GM23338 (cell line): ENCODE results near the gene KRT38. TPM values are rescaled to one million over a fixed set of nuclear protein-coding genes. Genes with fewer than 3 reads are reported as not detected.

Experiments used
- ATAC-seq: fragments of 200-7000 bp; cut with Tn5 transposase; 3 replicates; pipeline ENCODE4 v1.9.1; 2020
- DNase-seq: peaks from one replicate; pipeline ENCODE4 v3.0.0-alpha.2; 2015; ENCODE audit warnings: low spot score
- H2AFZ ChIP-seq: fragments of 200-600 bp; sonication (generic); 2 replicates; pipeline ENCODE4 v1.8.0; 2016; ENCODE audit warnings: antibody characterized with exemption, mild to moderate bottlenecking, moderate library complexity
- H3F3A ChIP-seq: fragments of 200-600 bp; sonication (generic); replicated peaks from 2 replicates; pipeline ENCODE4 v1.8.0; 2017; ENCODE audit warnings: antibody characterized with exemption, mixed run types, low read depth
- H3K27ac ChIP-seq: fragments of 200-600 bp; sonication (generic); 2 replicates; pipeline ENCODE4 v1.6.1; 2016; ENCODE audit warnings: low read depth
- H3K27me3 ChIP-seq: fragments of 200-600 bp; sonication (generic); 2 replicates; pipeline ENCODE4 v1.8.0; 2016; ENCODE audit warnings: mild to moderate bottlenecking, mixed run types, moderate library complexity; ENCODE audit not compliant: insufficient read depth
- H3K36me3 ChIP-seq: fragments of 200-600 bp; sonication (generic); 2 replicates; pipeline ENCODE4 v1.8.0; 2016; ENCODE audit warnings: mild to moderate bottlenecking; ENCODE audit not compliant: insufficient read depth
- H3K4me1 ChIP-seq: fragments of 200-600 bp; sonication (generic); 2 replicates; pipeline ENCODE4 v1.8.0; 2016; ENCODE audit warnings: mild to moderate bottlenecking, moderate library complexity; ENCODE audit not compliant: insufficient read depth
- H3K4me2 ChIP-seq: fragments of 200-600 bp; sonication (generic); 2 replicates; pipeline ENCODE4 v1.7.1; 2017; ENCODE audit warnings: mixed run types
- H3K4me3 ChIP-seq: fragments of 200-600 bp; sonication (generic); 2 replicates; pipeline ENCODE4 v1.6.1; 2016; ENCODE audit warnings: mixed run types
- H3K79me2 ChIP-seq: fragments of 200-600 bp; sonication (generic); replicated peaks from 2 replicates; pipeline ENCODE4 v1.8.0; 2017; ENCODE audit warnings: mild to moderate bottlenecking; ENCODE audit not compliant: insufficient read depth
- H3K9me2 ChIP-seq: fragments of 200-600 bp; sonication (generic); 2 replicates; pipeline ENCODE4 v1.8.0; 2017; ENCODE audit not compliant: insufficient read depth
- H4K20me1 ChIP-seq: fragments of 200-600 bp; sonication (generic); replicated peaks from 2 replicates; pipeline ENCODE4 v1.8.0; 2017; ENCODE audit warnings: mild to moderate bottlenecking; ENCODE audit not compliant: insufficient read depth
- H3K27ac Mint-ChIP-seq: 2 replicates; pipeline ENCODE4 v1.8.0; 2020; ENCODE audit warnings: inconsistent platforms, mild to moderate bottlenecking, moderate library complexity, mixed read lengths
- H3K27me3 Mint-ChIP-seq: 3 replicates; pipeline ENCODE4 v1.8.0; 2022; ENCODE audit warnings: low read depth, mild to moderate bottlenecking, moderate library complexity, mixed read lengths, inconsistent platforms; ENCODE audit not compliant: insufficient read depth, poor library complexity
- H3K36me3 Mint-ChIP-seq: 3 replicates; pipeline ENCODE4 v1.8.0; 2021; ENCODE audit warnings: low read depth, mild to moderate bottlenecking, inconsistent platforms, moderate library complexity, mixed read lengths
- H3K4me1 Mint-ChIP-seq: 3 replicates; pipeline ENCODE4 v1.8.0; 2020; ENCODE audit warnings: mild to moderate bottlenecking, inconsistent platforms, mixed read lengths
- H3K4me3 Mint-ChIP-seq: 3 replicates; pipeline ENCODE4 v1.8.0; 2021; ENCODE audit warnings: moderate library complexity, mild to moderate bottlenecking, inconsistent platforms, mixed read lengths
- H3K9me3 Mint-ChIP-seq: 3 replicates; pipeline ENCODE4 v1.8.0; 2020; ENCODE audit warnings: moderate library complexity, mild to moderate bottlenecking, inconsistent platforms, mixed read lengths
- CREB1 ChIP-seq: fragments of 250-450 bp; sonication (Bioruptor Pico); IDR thresholded peaks from 2 replicates; pipeline ENCODE4 v1.5.0; 2020; ENCODE audit warnings: low read depth, mild to moderate bottlenecking, moderate library complexity
- EZH2 ChIP-seq: fragments of 200-600 bp; sonication (generic); IDR thresholded peaks from one replicate; pipeline ENCODE4 v1.8.0; 2017; ENCODE audit warnings: antibody characterized with exemption, mild to moderate bottlenecking, low read depth; ENCODE audit not compliant: unreplicated experiment
- EZH2phosphoT487 ChIP-seq: fragments of 200-600 bp; sonication (generic); IDR thresholded peaks from one replicate; pipeline ENCODE4 v1.8.1; 2018; ENCODE audit warnings: antibody characterized with exemption; ENCODE audit not compliant: unreplicated experiment
- JUNB ChIP-seq: IDR thresholded peaks from one replicate; pipeline ENCODE4 v1.6.1; 2016; ENCODE audit warnings: antibody characterized with exemption; ENCODE audit not compliant: unreplicated experiment
- NANOG ChIP-seq: IDR thresholded peaks from 2 replicates; pipeline ENCODE4 v1.6.1; 2016; ENCODE audit warnings: antibody characterized with exemption, borderline replicate concordance
- POLR2AphosphoS5 ChIP-seq: IDR thresholded peaks from 2 replicates; pipeline ENCODE4 v1.6.1; 2016; ENCODE audit warnings: antibody characterized with exemption, low read depth
- STAT1 ChIP-seq: IDR thresholded peaks from one replicate; pipeline ENCODE4 v1.6.1; 2016; ENCODE audit warnings: antibody characterized with exemption; ENCODE audit not compliant: unreplicated experiment
- ZNF114 ChIP-seq: fragments of 250-450 bp; sonication (Bioruptor Pico); IDR thresholded peaks from 2 replicates; pipeline ENCODE4 v1.5.0; 2020; ENCODE audit warnings: mild to moderate bottlenecking, moderate library complexity
- ZNF331 ChIP-seq: fragments of 250-450 bp; sonication (Bioruptor Pico); IDR thresholded peaks from 2 replicates; pipeline ENCODE4 v1.5.0; 2020; ENCODE audit warnings: low read depth, mild to moderate bottlenecking, moderate library complexity
- polyA plus RNA-seq: library from polyadenylated mRNA; unstranded; fragments of >200 nt; fragmentation: Nextera tagmentation; extraction: Ambion mirVana; gene quantifications from 2 replicates; pipeline ENCODE4 v1.2.1, GENCODE V29; 2016
- total RNA-seq: library from RNA; depleted of rRNA; stranded (reverse); fragments of >200 nt; shearing (Covaris generic); gene quantifications from 2 replicates; pipeline ENCODE4 v1.2.3, GENCODE V29; 2014
- TF ChIP-seq, protein P1 (sequence below), 2 experiments: fragments of 200-600 bp in 1 of 2; sonication (generic) in 1 of 2; conservative IDR thresholded peaks; 2 replicates each; pipeline versions ENCODE4 v1.5.1 to v1.6.1; 2016 to 2017; ENCODE audit warnings: antibody characterized with exemption in 2 of 2, low read depth in 2 of 2, mild to moderate bottlenecking in 2 of 2, moderate library complexity in 1 of 2
- TF ChIP-seq, protein P2 (sequence below): fragments of 250-450 bp; sonication (Bioruptor Pico); IDR thresholded peaks from 2 replicates; pipeline ENCODE4 v1.5.0; 2020; ENCODE audit warnings: mild to moderate bottlenecking, moderate library complexity
- TF ChIP-seq, protein P3 (sequence below): IDR thresholded peaks from 2 replicates; pipeline ENCODE4 v1.6.1; 2016; ENCODE audit warnings: antibody characterized with exemption
- TF ChIP-seq, protein P4 (sequence below): IDR thresholded peaks from one replicate; pipeline ENCODE4 v1.6.1; 2018; ENCODE audit warnings: antibody characterized with exemption; ENCODE audit not compliant: unreplicated experiment

Gene KRT38
- total and polyA plus RNA-seq, 2 experiments from 2014 or later: not detected

DNA sequence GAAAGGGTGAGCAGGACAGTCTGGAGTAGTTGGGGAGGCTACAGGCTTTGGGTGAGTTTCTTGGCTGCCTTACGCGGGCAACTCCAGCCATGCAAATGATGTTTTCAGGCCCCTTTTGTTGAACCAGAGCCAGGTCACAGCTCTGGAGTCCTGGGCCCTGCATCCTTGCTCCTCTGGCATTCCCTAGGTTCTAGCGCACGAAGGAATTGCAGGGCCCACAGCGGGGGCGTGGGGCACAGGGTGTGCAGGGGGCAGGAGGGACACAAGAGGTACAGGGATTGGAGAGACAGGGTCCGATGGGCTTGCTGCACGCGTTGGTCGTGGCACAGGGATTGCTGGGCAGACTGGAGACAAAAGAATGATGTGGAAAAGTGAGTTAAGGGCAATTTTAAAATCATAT lies 47.0 kb downstream of the KRT38 start:
- Histone ChIP-seq H3K9me2 (peaks cover 7% of the 10 kb centered on the region), H3K4me1 (no peaks in the 10 kb centered on the region), H3F3A (no peaks in the 10 kb centered on the region), H3K27ac (no peak overlapping the region), H3K27me3 (no peaks in the 10 kb centered on the region), H4K20me1 (no peaks in the 10 kb centered on the region), H2AFZ (no peak overlapping the region), H3K4me3 (no peak overlapping the region), H3K4me2 (no peak overlapping the region), H3K79me2 (no peaks in the 10 kb centered on the region), H3K36me3 (no peaks in the 10 kb centered on the region)
- no peak for DNase-seq
- H3K36me3 Mint-ChIP-seq: no peaks in the 10 kb centered on the region
- H3K4me1 Mint-ChIP-seq: no peaks in the 10 kb centered on the region
- no peaks in the 10 kb centered on the region for H3K27me3 Mint-ChIP-seq
- H3K9me3 Mint-ChIP-seq: no peaks in the 10 kb centered on the region
- no peak for ATAC-seq
- no peak for TF ChIP-seq JUNB
- TF ChIP-seq, protein P1, sequence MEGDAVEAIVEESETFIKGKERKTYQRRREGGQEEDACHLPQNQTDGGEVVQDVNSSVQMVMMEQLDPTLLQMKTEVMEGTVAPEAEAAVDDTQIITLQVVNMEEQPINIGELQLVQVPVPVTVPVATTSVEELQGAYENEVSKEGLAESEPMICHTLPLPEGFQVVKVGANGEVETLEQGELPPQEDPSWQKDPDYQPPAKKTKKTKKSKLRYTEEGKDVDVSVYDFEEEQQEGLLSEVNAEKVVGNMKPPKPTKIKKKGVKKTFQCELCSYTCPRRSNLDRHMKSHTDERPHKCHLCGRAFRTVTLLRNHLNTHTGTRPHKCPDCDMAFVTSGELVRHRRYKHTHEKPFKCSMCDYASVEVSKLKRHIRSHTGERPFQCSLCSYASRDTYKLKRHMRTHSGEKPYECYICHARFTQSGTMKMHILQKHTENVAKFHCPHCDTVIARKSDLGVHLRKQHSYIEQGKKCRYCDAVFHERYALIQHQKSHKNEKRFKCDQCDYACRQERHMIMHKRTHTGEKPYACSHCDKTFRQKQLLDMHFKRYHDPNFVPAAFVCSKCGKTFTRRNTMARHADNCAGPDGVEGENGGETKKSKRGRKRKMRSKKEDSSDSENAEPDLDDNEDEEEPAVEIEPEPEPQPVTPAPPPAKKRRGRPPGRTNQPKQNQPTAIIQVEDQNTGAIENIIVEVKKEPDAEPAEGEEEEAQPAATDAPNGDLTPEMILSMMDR (conservative IDR thresholded peaks at IDR 0.05; ENCODE audit: low read depth in 2 of 2): no peak
- TF ChIP-seq STAT1: no peak
- no peak for TF ChIP-seq NANOG
- TF ChIP-seq, protein P2, sequence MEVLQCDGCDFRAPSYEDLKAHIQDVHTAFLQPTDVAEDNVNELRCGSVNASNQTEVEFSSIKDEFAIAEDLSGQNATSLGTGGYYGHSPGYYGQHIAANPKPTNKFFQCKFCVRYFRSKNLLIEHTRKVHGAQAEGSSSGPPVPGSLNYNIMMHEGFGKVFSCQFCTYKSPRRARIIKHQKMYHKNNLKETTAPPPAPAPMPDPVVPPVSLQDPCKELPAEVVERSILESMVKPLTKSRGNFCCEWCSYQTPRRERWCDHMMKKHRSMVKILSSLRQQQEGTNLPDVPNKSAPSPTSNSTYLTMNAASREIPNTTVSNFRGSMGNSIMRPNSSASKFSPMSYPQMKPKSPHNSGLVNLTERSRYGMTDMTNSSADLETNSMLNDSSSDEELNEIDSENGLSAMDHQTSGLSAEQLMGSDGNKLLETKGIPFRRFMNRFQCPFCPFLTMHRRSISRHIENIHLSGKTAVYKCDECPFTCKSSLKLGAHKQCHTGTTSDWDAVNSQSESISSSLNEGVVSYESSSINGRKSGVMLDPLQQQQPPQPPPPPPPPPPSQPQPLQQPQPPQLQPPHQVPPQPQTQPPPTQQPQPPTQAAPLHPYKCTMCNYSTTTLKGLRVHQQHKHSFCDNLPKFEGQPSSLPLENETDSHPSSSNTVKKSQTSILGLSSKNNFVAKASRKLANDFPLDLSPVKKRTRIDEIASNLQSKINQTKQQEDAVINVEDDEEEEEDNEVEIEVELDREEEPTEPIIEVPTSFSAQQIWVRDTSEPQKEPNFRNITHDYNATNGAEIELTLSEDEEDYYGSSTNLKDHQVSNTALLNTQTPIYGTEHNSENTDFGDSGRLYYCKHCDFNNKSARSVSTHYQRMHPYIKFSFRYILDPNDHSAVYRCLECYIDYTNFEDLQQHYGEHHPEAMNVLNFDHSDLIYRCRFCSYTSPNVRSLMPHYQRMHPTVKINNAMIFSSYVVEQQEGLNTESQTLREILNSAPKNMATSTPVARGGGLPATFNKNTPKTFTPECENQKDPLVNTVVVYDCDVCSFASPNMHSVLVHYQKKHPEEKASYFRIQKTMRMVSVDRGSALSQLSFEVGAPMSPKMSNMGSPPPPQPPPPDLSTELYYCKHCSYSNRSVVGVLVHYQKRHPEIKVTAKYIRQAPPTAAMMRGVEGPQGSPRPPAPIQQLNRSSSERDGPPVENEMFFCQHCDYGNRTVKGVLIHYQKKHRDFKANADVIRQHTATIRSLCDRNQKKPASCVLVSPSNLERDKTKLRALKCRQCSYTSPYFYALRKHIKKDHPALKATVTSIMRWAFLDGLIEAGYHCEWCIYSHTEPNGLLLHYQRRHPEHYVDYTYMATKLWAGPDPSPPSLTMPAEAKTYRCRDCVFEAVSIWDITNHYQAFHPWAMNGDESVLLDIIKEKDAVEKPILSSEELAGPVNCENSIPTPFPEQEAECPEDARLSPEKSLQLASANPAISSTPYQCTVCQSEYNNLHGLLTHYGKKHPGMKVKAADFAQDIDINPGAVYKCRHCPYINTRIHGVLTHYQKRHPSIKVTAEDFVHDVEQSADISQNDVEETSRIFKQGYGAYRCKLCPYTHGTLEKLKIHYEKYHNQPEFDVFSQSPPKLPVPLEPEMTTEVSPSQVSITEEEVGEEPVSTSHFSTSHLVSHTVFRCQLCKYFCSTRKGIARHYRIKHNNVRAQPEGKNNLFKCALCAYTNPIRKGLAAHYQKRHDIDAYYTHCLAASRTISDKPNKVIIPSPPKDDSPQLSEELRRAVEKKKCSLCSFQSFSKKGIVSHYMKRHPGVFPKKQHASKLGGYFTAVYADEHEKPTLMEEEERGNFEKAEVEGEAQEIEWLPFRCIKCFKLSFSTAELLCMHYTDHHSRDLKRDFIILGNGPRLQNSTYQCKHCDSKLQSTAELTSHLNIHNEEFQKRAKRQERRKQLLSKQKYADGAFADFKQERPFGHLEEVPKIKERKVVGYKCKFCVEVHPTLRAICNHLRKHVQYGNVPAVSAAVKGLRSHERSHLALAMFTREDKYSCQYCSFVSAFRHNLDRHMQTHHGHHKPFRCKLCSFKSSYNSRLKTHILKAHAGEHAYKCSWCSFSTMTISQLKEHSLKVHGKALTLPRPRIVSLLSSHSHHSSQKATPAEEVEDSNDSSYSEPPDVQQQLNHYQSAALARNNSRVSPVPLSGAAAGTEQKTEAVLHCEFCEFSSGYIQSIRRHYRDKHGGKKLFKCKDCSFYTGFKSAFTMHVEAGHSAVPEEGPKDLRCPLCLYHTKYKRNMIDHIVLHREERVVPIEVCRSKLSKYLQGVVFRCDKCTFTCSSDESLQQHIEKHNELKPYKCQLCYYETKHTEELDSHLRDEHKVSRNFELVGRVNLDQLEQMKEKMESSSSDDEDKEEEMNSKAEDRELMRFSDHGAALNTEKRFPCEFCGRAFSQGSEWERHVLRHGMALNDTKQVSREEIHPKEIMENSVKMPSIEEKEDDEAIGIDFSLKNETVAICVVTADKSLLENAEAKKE (CRISPR knock-in tag): no peak
- TF ChIP-seq ZNF114 (CRISPR knock-in tag): no peak
- TF ChIP-seq, protein P3, sequence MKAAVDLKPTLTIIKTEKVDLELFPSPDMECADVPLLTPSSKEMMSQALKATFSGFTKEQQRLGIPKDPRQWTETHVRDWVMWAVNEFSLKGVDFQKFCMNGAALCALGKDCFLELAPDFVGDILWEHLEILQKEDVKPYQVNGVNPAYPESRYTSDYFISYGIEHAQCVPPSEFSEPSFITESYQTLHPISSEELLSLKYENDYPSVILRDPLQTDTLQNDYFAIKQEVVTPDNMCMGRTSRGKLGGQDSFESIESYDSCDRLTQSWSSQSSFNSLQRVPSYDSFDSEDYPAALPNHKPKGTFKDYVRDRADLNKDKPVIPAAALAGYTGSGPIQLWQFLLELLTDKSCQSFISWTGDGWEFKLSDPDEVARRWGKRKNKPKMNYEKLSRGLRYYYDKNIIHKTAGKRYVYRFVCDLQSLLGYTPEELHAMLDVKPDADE: no peak
- no peak for TF ChIP-seq EZH2phosphoT487
- no peak for TF ChIP-seq ZNF331 (CRISPR knock-in tag)
- no peak for TF ChIP-seq CREB1 (CRISPR knock-in tag)
- TF ChIP-seq, protein P4, sequence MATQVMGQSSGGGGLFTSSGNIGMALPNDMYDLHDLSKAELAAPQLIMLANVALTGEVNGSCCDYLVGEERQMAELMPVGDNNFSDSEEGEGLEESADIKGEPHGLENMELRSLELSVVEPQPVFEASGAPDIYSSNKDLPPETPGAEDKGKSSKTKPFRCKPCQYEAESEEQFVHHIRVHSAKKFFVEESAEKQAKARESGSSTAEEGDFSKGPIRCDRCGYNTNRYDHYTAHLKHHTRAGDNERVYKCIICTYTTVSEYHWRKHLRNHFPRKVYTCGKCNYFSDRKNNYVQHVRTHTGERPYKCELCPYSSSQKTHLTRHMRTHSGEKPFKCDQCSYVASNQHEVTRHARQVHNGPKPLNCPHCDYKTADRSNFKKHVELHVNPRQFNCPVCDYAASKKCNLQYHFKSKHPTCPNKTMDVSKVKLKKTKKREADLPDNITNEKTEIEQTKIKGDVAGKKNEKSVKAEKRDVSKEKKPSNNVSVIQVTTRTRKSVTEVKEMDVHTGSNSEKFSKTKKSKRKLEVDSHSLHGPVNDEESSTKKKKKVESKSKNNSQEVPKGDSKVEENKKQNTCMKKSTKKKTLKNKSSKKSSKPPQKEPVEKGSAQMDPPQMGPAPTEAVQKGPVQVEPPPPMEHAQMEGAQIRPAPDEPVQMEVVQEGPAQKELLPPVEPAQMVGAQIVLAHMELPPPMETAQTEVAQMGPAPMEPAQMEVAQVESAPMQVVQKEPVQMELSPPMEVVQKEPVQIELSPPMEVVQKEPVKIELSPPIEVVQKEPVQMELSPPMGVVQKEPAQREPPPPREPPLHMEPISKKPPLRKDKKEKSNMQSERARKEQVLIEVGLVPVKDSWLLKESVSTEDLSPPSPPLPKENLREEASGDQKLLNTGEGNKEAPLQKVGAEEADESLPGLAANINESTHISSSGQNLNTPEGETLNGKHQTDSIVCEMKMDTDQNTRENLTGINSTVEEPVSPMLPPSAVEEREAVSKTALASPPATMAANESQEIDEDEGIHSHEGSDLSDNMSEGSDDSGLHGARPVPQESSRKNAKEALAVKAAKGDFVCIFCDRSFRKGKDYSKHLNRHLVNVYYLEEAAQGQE: no peak
- TF ChIP-seq EZH2: no peak
- no peak for TF ChIP-seq POLR2AphosphoS5
- no peak overlapping the region for H3K4me3 Mint-ChIP-seq
- no peak overlapping the region for H3K27ac Mint-ChIP-seq
